GM19351 (cell line): ENCODE measurements around the gene SPTSSB.

Source experiments
- ATAC-seq: cut with Tn5 transposase; IDR thresholded peaks from one replicate; pipeline ENCODE4 v1.9.1; 2021; ENCODE audit warnings: mild to moderate bottlenecking, moderate library complexity; ENCODE audit not compliant: unreplicated experiment

SPTSSB gene

DNA sequence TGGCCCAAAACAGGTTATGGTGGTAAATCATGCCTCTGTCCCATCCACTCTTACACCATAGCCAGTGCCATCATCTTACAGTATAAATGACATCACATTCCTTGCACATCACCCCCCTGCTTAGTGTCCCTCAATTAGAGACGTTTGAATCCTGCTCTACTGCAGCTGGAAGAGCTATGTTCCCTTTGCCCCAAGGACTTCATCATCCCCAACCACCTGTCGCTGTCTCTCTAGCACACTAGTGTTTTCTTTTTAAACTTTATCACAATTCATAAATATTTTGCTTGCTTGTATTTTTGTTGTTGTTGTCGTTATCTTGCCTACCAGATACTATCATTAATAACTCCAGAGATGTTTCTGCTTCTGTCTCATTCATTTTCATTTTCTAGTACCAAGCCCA, 28.7 kb downstream of the SPTSSB start:
- ATAC-seq = no peak

DNA sequence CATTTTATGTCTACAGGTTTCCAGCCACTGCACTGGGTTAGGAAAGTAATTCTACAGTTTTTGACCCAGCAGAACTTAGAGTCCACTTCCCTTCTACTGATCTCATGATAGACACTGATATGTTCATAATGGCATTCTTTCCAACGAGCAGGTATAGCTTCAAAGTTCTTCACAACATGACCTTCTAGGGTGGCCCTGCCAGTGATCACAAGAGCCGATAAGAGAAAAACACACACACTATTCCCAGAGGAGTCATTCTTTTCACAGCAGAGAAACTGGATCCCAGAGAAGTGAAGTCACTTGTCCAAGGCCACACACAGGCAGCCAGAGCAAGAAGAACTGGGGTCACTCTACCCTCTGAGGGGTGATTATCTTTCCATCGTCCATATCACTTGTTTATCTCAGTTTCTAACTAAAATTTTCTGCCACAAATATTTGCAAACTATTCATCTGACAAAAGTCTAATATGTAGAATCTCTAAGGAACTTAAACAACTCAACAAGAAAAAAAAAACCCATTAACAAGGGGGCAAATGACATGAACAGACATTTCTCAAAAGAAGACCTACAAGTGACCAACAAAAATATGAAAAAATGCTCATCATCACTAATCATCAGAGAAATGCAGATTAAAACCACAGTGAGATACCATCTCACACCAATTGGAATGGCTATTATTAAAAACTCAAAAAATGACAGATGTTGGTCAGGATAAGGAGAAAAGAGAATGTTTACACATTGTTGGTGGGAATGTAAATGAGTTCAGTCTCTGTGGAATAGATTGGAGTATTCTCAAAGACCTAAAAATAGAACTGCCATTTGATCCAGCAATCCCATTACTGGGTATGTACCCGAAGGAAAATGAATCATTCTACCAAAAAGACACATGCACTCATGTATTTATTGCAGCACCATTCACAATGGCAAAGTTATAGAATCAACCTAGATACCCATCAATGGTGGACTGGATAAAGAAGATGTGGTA, 31.5 kb downstream of the SPTSSB start:
- no peak for ATAC-seq

DNA sequence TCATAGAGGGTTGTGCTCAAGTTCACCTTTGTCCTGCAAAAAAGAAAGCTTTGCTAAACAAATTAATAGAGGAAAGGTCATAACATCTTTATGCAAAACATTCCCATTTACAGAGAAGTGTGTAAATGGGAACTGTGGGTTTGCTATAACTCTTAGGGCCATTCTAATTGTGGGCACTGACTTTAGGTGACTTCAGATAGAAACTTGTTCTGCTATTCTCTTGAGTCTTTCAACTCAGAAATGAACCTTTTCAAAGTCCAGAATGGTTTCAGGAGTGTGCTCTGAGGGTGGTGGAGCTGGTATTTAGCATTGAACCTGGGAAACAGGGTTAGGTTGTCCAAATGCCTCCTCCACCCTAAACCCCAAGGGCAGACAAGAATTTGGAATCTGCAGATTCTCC, 34.0 kb downstream of the SPTSSB start:
- peak; percentile 67 for ATAC-seq

DNA sequence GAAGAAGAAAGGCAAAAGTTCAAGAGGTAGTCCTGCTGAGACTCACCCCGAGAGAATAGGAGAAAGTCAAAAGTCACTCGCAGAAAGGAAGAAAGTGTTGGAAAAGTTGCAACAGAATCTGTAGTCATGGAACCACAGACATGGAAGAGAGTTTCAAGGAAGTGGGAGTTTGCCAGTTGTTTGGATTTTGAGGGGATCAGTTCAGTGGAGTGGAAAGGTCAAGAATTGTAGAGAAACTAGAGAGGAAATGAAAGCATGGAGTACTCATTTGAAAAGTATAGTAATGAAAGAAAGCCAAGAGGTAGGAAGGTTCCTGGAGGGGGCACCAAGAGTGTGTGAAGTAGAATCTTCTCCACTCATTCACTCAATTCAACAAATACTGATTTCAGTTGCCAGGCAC, 34.7 kb downstream of the SPTSSB start:
- peak; percentile 51 for ATAC-seq

DNA sequence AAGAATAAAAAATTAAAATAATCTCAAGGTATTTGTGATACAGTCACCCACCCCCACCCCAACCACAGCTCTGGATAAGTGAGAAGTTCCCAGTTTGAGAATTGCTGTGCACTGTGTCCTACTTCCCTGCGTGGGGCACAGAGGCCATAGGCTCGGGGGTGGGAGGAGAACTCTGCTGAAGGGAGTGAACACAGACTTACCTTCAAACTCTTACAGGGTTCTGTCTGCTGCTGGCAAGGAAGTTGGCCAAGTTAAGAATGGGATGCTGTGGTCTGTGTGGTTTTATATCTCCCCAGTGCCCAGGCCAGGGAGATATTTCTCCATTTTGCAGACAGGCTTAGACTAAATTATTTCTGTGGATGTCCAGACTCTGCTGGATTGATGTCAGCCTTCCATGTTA, 37.6 kb downstream of the SPTSSB start:
- no peak for ATAC-seq

DNA sequence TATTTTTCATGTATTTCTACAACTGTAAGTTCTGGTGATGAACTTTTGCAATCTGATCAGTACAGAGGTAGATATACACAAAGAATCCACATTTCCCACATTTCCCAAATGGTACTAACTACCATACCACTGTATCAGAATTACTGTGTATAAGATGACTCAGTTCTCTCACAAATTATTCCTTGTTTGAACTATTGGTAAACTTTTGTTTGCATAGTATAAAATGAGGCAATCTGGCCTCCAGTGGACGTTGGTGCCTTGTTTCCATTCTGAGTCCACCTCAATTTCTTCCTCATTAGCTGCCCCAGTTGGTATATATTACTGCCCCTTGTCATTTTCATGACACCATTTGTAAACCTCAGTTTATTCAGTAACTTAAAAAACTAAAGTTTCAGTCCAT, 38.5 kb downstream of the SPTSSB start:
- no peak for ATAC-seq

DNA sequence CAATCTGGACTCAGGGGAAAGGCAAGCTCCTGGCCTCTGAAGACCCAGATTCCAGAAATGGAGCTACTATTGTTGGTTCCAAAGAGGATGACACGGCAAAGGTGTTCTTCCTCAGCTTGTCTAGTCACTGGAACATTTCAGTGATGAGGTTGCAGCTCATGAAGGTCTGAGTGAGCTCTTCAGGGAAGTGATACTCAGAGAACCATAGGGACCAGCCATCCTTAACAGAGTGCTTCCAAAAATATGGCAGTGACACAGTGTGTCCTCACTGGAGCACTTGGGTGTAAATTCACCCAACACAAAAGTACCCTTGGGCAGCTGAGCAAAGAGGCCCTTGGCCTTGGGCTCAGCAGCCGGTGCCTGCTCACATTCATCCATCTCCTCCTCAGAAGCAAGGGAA, 46.3 kb downstream of the SPTSSB start:
- ATAC-seq = no peak

DNA sequence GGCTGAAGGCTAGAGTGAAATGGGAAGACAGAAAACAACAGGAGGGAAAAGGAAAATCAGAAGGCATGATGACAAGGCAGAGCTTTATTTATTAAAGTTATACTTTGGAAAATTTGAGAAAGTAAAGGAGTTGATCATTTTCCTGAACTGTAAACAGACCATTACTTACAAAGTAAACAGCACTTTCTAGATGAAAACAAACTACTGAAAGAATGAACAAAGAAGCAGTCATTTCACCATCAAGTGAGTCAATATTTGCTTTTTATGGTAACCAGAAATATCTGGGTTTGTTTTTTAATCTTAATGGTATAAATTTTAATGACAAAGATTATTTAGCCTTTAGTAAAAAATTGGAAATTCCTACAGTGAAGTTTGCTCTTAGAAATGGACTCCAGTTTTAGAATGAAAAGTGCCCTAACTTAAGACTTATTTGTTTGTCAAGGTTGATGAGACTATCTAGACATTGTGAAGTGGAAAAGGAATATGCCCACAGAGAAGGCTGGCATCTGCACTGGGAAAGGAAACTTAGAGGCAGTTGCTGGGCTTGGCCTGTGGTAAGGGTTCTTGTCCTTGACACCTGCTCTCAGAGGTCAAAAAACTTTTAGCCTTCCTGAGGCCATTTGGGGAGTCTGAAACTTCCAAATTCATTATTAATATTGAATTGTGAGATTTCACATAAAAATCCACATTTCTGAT, 47.2 kb downstream of the SPTSSB start:
- ATAC-seq = no peak

DNA sequence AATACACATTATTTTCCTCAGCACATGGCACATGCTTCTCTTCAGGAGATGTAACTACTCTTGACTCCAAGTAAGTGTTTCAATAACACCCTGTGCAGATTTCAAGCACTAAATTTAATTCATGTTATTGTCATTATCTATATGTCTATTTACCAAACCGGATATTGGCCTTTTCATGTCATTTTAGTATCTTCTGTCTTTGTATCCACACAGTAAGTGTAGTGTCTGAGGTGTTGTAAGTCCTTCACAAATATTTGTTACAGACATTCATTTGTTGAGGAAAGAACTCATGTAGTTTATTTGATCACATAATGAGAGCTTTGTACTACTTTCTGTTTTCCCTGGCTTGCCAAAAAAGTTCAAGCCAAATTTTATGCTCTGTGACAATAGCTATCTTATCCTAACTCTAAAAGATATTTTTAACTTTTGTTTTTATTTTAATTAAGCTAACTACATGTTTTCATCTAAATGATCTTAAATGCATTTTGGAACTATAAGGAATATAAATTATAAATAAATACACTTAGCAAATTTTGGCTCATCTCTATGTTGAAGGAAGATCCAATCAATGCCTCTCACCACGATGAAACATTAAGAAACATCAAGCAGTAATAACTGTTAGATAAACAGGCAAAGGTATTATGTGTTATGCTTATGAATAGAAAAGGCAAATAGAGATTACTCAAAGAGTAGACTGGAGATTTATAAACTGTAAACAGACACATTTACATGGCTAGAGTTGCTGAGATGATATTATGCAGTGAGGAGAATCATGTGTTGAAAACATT, 48.3 kb downstream of the SPTSSB start:
- ATAC-seq = no peak

DNA sequence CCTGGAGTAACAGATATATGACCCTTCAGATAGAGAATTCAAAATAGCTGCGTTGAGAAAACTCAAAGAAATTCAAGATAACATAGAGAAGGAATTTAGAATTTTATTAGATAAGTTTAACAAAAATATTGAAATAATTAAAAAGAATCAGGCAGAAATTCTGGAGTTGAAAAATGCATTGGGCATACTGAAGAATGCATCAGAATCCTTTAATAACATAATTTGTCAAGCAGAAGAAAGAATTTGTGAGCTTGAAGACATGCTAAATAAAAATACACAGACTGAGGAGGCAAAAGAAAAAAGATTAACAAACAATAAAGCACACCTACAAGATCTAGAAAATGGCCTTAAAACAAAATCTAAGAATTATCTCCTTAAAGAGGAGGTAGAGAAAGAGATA, 50.5 kb downstream of the SPTSSB start:
- ATAC-seq = no peak

DNA sequence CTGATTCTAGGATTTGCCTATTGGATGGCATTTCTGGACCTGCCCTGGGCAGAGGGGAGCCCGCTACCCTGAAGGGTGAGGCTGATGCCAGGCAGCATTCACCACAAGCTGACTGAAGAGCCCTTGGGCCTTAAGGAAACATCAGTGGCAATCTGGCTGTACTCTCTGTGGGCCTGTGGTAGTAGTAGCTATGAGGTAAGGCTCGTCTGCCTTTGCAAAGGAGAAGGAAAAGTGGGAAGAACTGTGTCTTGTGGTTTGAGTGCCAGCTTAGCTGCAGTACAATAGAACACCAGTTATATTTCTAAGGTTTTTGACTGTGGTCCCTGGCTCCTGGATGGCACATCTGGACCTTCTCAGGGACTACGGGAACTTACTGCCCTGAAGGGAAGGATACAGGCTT, 51.5 kb downstream of the SPTSSB start:
- ATAC-seq = no peak

DNA sequence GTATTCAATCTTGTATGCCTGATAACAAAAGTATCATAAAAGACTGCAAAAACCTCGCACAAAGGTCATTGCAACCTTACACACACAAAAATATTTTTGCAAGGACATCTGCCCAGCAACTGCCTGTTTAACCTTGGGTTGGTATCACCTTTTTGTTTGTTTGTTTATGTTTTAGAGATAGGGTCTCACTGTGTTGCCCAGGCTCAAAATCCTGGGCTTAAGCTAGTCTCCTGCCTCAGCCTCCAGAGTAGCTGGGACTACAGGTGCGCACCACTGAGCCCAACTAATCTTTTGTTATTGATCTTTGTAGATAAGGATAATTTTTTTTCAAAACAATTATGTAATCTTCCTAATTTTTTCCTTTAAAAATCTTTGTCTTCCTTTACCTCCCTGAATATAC, 54.2 kb downstream of the SPTSSB start:
- no peak for ATAC-seq

DNA sequence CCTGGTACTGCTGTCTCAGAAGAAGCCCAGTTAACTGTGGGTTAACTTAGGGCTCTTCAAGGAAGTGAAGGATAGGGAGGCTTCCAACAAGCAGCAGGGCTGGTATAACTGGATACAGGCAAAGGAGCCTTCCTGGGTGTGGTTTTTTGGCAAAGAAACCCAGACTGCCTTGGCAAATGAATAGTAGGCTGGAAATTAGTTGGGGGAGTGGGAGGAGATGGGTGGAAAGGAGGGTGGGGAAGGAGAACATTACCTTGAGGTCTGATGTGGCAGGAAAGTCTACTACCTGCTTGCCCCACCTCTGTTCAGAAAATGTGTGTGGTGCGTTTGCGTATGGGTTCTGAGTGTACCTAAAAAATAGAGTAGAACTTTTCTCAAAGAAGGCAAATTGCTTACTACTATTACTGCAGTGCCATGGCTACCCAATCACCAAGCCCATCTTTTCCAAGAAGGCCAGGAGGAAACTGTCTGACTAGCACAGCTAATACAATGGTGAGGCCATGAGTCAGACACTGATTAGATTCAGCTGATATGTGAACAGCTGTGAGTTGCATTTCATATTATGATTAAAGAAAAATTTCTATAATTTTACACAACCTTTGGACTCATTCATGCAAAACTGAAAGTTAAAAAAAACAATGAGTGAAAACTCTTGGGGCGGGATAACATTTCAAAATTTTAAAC, 55.2 kb downstream of the SPTSSB start:
- no peak for ATAC-seq

DNA sequence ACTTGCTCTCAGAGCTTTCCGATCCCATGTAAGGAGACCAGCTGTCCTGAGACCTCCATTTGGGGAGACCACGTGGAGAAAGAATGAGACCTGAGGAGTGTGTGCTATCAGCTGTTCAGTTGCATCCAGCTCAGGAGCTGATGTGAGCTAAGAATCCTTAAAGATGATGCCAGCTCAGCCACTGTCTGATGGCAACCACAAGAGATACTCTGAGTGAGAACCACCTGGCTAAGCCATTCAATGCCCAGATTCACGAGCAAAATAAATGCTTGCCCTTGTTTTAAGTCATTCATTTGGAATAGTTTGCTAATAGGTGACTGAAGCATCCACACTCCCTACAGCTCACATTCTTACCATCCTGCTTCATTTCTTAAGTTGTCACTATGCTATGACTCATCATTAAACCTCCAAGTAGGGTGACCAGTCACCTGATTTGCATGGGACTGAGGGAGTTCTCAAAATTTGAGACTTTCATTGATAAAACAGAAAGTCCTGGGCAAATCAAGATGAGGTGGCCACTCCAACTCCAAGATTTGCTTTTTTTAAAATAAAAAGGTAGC, 56.4 kb downstream of the SPTSSB start:
- peak; percentile 51 for ATAC-seq

DNA sequence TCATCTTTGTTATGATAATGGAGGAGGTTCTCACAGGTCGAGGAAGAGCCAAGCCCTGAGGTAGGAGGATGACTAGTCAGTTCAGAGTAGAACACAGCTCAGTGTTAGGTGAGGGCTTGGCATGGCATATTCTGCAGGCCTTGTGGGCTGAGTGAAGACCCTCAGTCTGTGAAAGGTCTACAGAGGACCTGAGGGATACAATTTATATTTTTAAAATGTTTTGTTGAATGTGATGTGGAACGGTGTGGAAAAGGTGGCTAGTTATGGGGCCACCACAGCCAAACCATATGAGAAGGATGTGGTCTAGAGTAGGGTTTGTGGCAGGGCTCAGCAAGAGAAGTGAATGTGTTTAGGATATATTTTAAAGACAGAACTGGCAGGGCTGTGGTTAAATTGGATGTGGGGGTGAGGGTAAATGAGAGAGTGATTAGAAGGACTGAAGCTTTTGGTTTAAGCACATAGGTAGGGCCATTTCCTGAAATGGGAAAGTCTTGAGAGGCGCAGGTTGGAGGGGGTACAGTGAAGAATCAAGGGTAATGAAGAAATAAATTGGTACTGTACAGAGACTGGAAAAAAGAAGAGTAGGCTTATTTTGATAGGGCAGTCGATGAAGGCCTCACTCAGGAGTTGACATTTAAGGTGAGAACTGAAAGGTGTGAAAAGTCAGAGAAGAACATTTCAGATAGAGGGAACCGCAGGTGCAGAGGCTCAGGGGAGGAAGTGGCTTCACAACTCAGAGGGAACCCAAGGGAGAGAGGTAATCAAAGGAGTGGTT, 60.5 kb downstream of the SPTSSB start:
- peak; percentile 76 for ATAC-seq

DNA sequence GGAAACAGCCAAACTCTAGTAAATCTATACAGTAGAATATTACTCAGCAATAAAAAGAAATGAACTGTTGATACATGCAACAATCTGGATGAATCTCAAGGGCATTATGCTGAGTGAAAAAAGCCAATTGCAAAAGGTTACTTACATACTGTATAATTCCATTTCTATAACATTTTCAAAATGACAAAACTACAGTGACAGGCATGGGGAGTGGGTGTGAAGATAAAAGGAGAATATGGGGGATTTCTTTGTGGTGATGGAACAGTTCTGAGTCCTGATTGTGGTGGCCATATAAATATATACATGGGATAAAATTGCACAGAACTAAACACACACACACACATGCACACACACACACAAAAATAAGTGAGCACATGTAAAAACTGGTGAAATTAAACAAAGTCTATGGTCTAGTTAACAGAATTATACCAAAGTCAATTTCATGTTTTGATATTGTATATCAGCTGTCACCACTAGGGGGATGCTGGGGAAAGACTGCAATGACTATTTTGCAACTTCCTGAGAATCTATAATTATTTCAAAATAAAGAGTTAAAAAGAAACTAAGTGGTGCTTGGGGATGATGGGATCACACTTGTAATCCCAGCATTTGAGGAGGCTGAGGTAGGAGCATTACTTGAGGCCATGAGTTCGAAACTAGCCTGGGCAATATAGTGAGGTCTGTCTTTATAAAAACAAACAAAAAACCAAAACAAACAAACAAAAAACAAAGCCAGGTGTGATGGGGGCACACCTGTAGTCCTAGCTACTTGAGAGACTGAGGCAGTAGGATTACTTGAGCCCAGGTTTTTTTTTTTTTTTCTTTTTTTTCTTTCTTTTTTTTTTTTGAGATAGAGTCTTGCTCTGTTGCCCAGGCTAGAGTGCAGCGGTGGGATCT, 66.0 kb downstream of the SPTSSB start:
- ATAC-seq = peak; percentile 56

DNA sequence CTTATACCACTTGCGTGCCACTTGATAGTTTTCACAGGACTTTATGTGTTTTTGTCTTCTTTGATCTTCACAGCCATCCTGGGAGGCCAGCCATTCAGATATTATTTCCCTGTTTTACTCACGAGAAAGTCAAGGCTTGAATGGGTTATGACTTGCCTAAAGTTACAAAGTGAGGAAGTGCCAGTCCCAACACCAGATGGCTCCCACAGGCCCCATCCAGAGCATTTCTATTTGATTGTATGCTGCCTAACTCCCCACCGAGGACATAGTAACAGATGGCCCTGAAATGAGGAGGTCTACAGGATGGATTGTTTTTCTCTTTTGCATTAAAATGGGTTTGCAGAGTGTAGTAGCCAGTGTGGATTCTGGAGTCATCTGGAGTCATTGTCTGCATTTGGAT, 74.5 kb downstream of the SPTSSB start:
- no peak for ATAC-seq

DNA sequence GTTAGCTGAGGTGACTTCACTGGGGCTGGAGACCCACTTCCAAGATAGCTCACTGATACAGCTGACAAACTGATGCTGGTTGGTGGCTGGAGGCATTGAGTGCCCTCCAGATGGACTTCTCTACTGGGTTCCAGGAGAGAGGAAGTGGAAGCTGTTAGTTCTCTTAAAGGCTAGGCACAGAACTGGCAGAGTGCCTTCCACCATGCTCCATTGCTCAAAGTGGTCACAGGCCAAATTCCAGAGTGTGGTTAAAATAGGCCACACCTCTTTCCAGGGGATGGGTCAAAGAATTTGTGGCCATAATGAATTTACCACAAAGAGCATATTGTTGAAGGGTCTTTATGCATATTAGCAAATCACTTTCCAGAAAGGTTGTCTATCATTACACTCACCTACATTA, 76.0 kb downstream of the SPTSSB start:
- ATAC-seq = no peak
